NB4 (cell line): ENCODE data around the gene ARHGAP24.

ENCODE experiments used
- POLR2A ChIP-seq: IDR thresholded peaks from 2 replicates; pipeline ENCODE4 v1.6.1; 2011; ENCODE audit warnings: mild to moderate bottlenecking; ENCODE audit not compliant: insufficient read length; ENCODE audit errors: extremely low read depth
- TF ChIP-seq, protein P1 (sequence below): IDR thresholded peaks from one replicate; pipeline ENCODE4 v1.5.1; 2012; ENCODE audit warnings: low read depth, low read length

DNA sequence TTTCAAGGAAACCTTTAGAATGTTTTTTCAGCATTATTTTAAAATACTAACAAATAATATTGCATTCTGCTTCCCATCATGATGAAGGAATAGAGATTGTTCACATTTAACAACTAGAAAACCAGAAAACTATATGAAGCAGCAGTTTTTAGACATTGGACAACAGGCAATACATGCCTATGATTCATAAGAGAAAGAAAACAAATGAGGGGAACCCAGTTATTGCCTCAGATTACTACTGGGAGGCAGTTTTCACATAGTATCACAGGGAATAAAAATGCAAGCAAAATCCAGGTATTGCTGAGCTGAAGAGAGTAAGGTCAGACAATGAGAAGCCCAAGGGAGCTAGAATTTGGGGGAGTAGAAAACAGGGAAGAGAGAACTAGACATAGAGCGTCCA lies 511.3 kb downstream of the ARHGAP24 start:
- TF ChIP-seq, protein P1, sequence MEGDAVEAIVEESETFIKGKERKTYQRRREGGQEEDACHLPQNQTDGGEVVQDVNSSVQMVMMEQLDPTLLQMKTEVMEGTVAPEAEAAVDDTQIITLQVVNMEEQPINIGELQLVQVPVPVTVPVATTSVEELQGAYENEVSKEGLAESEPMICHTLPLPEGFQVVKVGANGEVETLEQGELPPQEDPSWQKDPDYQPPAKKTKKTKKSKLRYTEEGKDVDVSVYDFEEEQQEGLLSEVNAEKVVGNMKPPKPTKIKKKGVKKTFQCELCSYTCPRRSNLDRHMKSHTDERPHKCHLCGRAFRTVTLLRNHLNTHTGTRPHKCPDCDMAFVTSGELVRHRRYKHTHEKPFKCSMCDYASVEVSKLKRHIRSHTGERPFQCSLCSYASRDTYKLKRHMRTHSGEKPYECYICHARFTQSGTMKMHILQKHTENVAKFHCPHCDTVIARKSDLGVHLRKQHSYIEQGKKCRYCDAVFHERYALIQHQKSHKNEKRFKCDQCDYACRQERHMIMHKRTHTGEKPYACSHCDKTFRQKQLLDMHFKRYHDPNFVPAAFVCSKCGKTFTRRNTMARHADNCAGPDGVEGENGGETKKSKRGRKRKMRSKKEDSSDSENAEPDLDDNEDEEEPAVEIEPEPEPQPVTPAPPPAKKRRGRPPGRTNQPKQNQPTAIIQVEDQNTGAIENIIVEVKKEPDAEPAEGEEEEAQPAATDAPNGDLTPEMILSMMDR = no peak
- TF ChIP-seq POLR2A = no peak
